Measurements from ENCODE around the gene HOGA1.

Gene HOGA1

DNA sequence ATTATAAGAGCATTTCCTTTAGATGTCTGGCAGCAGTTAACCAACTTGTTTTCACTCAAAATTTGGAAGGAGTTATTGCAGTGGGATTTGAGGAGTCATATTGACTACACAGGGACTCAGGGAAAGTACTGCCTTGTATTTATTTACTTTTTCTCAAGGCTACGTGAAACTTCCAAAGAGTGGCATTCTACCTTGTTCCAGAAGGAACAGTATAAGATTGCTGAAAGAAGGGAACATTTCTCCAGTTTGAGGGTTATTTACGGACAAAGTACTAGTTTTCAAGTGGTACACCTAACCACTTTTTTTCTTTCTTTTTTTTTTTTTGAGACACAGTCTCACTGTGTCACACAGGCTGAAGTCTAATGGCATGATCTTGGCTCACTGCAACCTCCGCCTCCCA, 44.0 kb downstream of the HOGA1 start:
- TF ChIP-seq POLR2AphosphoS5 (IDR thresholded peaks at IDR 0.05; ENCODE audit: low read depth) (no peak), GABPA (IDR thresholded peaks at IDR 0.05; ENCODE audit: low read depth) (no peak), SPI1 (IDR thresholded peaks at IDR 0.05; ENCODE audit: borderline replicate concordance, low read depth) (no peak), REST (IDR thresholded peaks at IDR 0.05; ENCODE audit: insufficient replicate concordance, low read depth) (no peak)
- TF ChIP-seq, protein P1, sequence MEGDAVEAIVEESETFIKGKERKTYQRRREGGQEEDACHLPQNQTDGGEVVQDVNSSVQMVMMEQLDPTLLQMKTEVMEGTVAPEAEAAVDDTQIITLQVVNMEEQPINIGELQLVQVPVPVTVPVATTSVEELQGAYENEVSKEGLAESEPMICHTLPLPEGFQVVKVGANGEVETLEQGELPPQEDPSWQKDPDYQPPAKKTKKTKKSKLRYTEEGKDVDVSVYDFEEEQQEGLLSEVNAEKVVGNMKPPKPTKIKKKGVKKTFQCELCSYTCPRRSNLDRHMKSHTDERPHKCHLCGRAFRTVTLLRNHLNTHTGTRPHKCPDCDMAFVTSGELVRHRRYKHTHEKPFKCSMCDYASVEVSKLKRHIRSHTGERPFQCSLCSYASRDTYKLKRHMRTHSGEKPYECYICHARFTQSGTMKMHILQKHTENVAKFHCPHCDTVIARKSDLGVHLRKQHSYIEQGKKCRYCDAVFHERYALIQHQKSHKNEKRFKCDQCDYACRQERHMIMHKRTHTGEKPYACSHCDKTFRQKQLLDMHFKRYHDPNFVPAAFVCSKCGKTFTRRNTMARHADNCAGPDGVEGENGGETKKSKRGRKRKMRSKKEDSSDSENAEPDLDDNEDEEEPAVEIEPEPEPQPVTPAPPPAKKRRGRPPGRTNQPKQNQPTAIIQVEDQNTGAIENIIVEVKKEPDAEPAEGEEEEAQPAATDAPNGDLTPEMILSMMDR (IDR thresholded peaks at IDR 0.05; ENCODE audit: insufficient read depth, low read length): no peak
- no peak overlapping the region for H3K4me3 ChIP-seq (replicated peaks; ENCODE audit: insufficient read depth, low read length)
- peaks cover 3% of the 10 kb centered on the region for H3K27me3 ChIP-seq (ENCODE audit: insufficient read depth, poor library complexity, severe bottlenecking)
- DNase-seq (ENCODE audit: low read depth in 1 of 2, low spot score in 1 of 2): no peak
- H3K27ac ChIP-seq (replicated peaks): no peak overlapping the region

- H3K4me3 ChIP-seq (replicated peaks; ENCODE audit: insufficient read depth, low read length): no peak overlapping the region
- peaks cover 3% of the 10 kb centered on the region for H3K27me3 ChIP-seq (ENCODE audit: insufficient read depth, poor library complexity, severe bottlenecking)
- no peak for DNase-seq (ENCODE audit: low read depth in 1 of 2, low spot score in 1 of 2)
- H3K27ac ChIP-seq (replicated peaks): no peak overlapping the region
- TF ChIP-seq POLR2AphosphoS5 (IDR thresholded peaks at IDR 0.05; ENCODE audit: low read depth) (no peak), SPI1 (IDR thresholded peaks at IDR 0.05; ENCODE audit: borderline replicate concordance, low read depth) (no peak), GABPA (IDR thresholded peaks at IDR 0.05; ENCODE audit: low read depth) (no peak), REST (IDR thresholded peaks at IDR 0.05; ENCODE audit: insufficient replicate concordance, low read depth) (no peak)
- TF ChIP-seq, protein P1 (IDR thresholded peaks at IDR 0.05; ENCODE audit: insufficient read depth, low read length): no peak
These were observed 45.1 kb downstream of the HOGA1 start for GRCh38 chr10:97629289-97629688.

DNA sequence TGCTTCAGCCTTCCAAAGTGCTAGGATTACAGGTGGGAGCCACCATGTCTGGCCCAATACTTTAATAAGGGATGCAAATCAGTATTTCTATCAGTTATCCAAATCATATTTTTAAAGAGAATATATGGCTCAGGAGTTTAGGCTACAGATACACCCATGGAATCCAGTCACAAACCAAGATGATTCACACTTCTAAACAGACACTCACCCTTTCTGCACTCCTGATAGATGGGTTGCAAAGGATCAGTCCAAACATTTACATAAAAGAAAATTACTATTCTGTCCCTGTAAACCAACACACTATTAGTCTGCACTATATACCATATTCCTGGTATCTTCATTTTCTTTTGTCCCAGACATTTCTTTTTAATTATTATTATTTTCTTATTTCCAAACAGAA, 46.9 kb downstream of the HOGA1 start:
- Histone ChIP-seq H3K27ac (replicated peaks) (no peak overlapping the region), H3K27me3 (ENCODE audit: insufficient read depth, poor library complexity, severe bottlenecking) (peaks cover 3% of the 10 kb centered on the region), H3K4me3 (replicated peaks; ENCODE audit: insufficient read depth, low read length) (no peak overlapping the region)
- no peak for DNase-seq (ENCODE audit: low read depth in 1 of 2, low spot score in 1 of 2)
- TF ChIP-seq GABPA (IDR thresholded peaks at IDR 0.05; ENCODE audit: low read depth) (no peak), POLR2AphosphoS5 (IDR thresholded peaks at IDR 0.05; ENCODE audit: low read depth) (no peak), SPI1 (IDR thresholded peaks at IDR 0.05; ENCODE audit: borderline replicate concordance, low read depth) (no peak), REST (IDR thresholded peaks at IDR 0.05; ENCODE audit: insufficient replicate concordance, low read depth) (no peak)
- TF ChIP-seq, protein P1 (IDR thresholded peaks at IDR 0.05; ENCODE audit: insufficient read depth, low read length): no peak

Measured in HL-60 (cell line).